GM18498 (cell line): ENCODE results near the gene HLA-DOB.

Experiments used
- ATAC-seq: cut with Tn5 transposase; IDR thresholded peaks from one replicate; pipeline ENCODE4 v1.9.1; 2021; ENCODE audit warnings: mild to moderate bottlenecking, moderate library complexity; ENCODE audit not compliant: unreplicated experiment

Gene HLA-DOB

GRCh38 chr6:32816746-32817204 is at the start of gene HLA-DOB:
Gene HLA-DOB (minus strand): TSS chr6:32817002. CDS start chr6:32816951, 51 bp downstream.
- ATAC-seq: peak; percentile 46

GRCh38 chr6:32865724-32866443 is 49.1 kb upstream of the HLA-DOB start:
- no peak for ATAC-seq

DNA sequence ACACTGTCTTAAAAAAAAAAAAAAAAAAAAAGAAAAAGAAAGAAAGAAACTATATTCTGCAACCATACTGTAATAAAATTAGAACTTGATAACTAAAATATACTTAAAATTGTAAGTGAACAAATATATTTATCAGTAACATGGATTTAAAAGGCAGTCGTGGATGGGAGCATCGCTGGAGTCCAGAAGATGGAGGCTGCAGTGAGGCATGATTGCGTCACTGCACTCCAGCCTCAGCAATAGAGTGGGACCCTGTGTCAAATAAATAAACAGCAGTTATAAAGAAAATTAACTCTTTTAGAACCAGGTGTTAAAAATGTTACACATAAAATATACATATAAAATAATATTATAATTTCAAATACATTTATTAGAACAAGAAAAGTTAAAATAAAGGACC is 45.9 kb upstream of the HLA-DOB start:
- ATAC-seq: no peak

- ATAC-seq: no peak
Measured at GRCh38 chr6:32860674-32861073, 43.9 kb upstream of the HLA-DOB start.

- ATAC-seq: no peak
Measured at GRCh38 chr6:32858194-32858593, 41.4 kb upstream of the HLA-DOB start.

DNA sequence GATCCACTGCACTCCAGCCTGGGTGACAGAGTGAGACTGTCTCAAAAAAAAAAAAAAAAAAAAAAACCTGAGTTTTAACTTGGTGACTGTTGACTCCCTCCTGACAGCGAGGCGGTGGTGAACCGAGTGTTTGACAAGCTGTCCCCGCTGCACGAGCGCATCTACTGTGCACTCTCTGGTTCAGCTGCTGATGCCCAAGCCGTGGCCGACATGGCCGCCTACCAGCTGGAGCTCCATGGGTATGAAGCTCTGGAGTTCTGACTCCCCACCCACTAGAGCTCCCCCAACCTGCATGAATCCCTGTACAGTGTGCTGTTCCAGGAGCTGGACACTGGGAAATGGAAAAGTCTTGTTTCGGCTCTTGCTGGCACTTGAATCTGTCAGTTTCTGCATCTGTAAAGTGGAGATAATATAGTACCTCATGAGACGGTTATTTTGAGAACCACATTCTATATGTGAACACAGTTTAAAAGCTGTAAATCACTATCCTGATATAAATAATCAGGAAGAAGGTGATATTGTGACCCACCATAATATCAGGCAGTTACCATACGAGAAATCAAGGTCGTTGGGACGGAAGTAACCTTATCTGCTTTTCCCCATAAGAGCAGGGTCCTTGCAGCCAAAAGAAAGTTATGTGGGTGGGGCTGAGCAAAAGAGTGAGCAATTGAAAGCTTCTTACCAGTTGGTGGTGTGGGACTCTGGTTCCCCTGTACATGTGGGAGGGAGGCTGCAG is 40.5 kb upstream of the HLA-DOB start:
- no peak for ATAC-seq

GRCh38 chr6:32855467-32856174 is 38.8 kb upstream of the HLA-DOB start:
- no peak for ATAC-seq

DNA sequence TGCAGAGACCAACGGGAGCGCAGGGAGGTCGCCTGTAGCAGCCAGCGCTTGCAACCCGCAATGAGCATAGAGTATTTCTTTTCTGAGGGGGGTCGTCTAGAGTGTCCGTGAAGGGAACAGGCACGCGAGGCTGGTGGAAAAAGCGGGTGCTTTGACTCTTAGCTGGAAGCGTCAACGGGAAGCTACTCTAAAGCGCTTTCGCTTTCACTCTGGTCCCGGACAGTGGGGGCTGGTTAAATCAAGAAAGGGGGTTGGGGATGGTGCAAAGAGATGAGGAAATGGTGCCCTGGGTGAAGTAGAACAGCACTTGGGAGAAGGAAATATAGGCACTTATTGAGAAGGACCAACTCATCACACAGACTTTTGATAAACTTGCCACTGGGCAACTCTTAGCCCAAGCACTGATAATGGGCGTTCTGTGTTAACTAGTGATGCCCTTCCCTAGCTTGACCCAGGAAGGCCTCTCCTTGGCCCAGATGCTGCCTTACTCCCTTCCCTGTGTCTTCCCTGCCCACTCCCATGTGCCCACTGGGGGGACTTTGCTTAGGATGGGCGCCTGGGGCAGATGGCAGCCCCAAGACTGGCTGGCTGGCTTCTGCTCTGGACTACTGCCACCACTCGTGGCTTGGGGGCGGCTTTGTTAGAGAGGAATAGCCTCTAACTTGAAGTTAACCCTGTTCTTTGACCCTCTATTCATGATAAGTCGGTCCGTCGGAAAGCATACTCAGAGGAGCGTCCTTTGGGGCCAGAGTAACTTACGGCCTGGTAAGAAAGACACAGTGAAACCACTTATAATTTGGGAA is 37.8 kb upstream of the HLA-DOB start:
- peak; percentile 18 for ATAC-seq

DNA sequence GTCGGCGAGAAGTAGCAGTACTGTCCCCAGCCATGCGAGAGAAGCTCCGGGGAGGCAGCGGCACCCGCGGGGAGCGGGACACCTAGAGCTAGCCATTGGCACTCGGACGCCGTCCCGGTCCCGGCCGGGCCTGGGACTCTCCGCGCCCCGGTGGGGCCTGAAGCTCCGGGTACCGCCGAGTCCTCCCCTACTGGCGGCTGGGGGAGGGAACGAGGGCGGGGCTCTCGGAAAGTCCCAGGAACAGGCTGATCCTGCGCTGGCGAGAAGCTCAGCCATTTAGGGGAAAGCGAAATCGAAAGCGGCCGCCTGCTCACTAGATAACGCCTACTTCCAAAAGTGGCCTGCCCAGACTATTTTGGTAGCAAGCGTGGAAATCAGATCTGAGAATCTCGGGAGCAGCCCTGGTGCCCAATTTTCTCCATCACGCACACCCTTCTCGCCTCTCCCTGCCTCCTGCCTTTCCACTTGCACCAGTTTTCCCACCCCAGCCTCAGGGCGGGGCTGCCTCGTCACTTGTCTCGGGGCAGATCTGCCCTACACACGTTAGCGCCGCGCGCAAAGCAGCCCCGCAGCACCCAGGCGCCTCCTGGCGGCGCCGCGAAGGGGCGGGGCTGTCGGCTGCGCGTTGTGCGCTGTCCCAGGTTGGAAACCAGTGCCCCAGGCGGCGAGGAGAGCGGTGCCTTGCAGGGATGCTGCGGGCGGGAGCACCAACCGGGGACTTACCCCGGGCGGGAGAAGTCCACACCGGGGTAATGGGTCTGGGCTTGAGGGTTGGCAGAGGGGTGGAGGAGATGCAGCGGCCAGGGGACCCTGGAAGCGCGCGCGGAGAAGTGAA is 37.0 kb upstream of the HLA-DOB start, which contains the start of the genes PSMB9 and TAP1:
PSMB9 (plus strand) TSS at position 652 of the 835 bp plus-strand sequence; CDS start at position 690, 38 bp downstream.
TAP1 (minus strand) TSS at position 164 of the 835 bp plus-strand sequence; CDS start at position 96, 68 bp downstream.
- peak; percentile 81 for ATAC-seq

GRCh38 chr6:32852844-32853540 is 36.2 kb upstream of the HLA-DOB start:
- ATAC-seq: peak; percentile 16

DNA sequence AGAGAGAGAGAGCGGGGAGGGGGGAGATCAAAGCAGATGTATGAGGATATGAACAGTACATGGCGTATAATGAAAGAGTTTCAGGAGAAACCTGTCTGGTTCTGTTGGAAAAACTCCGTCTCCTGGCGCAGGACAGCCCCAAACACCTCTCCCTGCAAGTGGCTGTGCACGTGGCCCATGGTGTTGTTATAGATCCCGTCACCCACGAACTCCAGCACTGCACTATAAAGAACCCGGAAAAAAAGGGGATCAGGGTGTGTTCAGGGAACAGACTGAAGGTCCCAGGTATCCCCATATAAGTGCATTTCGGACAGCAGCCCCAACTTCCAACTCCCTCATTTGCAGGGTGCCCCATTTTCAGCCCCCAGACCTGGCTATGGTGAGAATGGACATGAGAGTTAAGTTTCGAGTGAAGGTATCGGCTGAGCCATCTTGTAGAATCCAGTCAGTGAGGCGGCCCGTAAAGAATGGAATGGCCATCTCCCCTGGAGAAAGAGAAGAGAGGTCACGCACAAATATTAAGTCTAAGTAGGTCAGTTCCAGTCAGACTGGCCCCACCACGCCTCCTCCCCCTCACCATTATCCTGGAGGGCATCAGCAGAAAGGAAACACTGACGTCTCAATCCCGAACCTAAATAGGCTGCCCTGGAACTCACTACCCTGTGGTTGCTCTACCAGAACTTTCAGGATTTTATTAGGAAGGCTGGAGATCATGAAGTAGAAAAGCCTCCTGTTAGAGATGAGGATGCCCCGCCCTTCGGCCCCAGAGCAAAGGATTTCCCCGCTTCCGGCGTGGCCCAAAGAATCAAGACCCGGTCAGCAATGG is 35.4 kb upstream of the HLA-DOB start:
- no peak for ATAC-seq

GRCh38 chr6:32851025-32851424 is 34.2 kb upstream of the HLA-DOB start:
- ATAC-seq: no peak

DNA sequence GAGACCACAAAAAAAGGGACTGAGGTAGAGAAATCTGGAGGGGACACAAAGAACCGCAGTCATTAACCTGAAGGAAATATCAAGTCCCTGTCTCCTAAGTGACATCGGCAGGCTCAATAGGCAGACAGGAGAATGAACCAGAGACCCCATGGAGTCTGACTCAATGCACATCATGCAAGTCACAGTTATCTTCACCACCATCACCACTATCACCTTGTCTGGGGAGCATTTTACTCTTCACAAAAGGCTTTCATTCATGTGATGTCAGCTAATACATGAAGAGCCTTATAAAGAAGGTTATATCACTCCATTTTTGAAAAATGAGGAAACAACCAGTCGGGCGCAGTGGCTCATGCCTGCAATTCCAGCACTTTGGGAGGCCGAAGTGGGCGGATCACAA is 32.3 kb upstream of the HLA-DOB start:
- no peak for ATAC-seq

GRCh38 chr6:32847795-32848194 is 31.0 kb upstream of the HLA-DOB start:
- ATAC-seq: no peak

DNA sequence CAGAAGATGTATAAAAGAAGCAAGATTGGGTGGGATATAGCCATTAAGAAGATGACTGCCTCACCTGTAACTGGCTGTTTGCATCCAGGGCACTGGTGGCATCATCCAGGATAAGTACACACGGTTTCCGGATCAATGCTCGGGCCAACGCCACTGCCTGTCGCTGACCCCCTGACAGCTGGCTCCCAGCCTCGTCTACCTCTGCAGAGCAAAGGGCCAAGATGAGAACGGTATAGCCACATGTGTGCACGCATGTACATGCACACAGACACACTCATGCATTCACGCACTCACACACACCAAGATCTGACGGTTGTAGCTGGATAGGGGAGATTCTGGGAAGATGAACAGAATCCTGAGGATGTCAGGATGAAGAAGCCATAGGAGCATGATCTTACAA is 30.2 kb upstream of the HLA-DOB start:
- no peak for ATAC-seq

GRCh38 chr6:32845384-32845884 is 28.6 kb upstream of the HLA-DOB start:
- no peak for ATAC-seq

- no peak for ATAC-seq
Measured at GRCh38 chr6:32844839-32845383, 28.1 kb upstream of the HLA-DOB start.
